ENCODE results near the gene WDR43.

DNA sequence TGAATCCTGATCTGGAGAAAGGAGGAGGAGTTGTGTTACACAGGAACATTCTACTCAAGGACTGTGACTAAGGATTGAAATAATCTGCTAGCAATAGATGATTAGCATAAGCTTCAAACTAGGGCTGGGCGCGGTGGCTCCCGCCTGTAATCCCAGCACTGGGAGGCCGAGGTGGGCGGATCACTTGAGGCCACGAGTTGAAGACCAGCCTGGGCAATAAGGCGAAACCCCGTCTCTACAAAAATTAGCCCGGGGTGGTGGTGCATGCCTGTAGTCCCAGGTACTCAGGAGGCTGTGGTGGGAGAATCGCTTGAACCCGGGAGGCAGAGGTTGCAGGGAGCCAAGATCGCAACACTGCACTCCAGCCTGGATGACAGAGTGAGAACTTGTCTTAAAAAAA is 25.9 kb upstream of the WDR43 start:
- TF ChIP-seq NFXL1 (CRISPR knock-in tag; IDR thresholded peaks at IDR 0.05) (no peak), ZNF830 (CRISPR knock-in tag; IDR thresholded peaks at IDR 0.05) (no peak), ZNF445 (CRISPR knock-in tag; IDR thresholded peaks at IDR 0.05; ENCODE audit: low read depth) (no peak), JUN (IDR thresholded peaks at IDR 0.05; ENCODE audit: borderline replicate concordance, low read depth, low read length) (no peak), JUN (CRISPR knock-in tag; IDR thresholded peaks at IDR 0.05; ENCODE audit: borderline replicate concordance) (no peak), POLR2A (conservative IDR thresholded peaks at IDR 0.05) (no peak), FOXM1 (IDR thresholded peaks at IDR 0.05; ENCODE audit: low read depth) (no peak), FOXM1 (CRISPR knock-in tag; IDR thresholded peaks at IDR 0.05; ENCODE audit: low read depth) (no peak), SMAD1 (IDR thresholded peaks at IDR 0.05; ENCODE audit: low read depth, low read length, partially characterized antibody) (no peak)
